Smooth muscle cell (in vitro differentiated cells): ENCODE results near the gene VSTM4. TPM values are rescaled to one million over a fixed set of nuclear protein-coding genes. Genes with fewer than 3 reads are reported as not detected.

Experiments
- DNase-seq: peaks from one replicate; lab custom pipeline; 2025; ENCODE audit not compliant: unreplicated experiment; lab: John Stamatoyannopoulos, UW
- H2AFZ ChIP-seq: fragments of 200-600 bp; sonication (generic); 2 replicates; pipeline ENCODE4 v1.6.0; 2016; ENCODE audit warnings: antibody characterized with exemption, low read depth, mild to moderate bottlenecking
- H3F3A ChIP-seq: fragments of 200-600 bp; sonication (generic); 2 replicates; pipeline ENCODE4 v1.6.0; 2017; ENCODE audit warnings: antibody characterized with exemption, low read depth
- H3K27ac ChIP-seq: fragments of 200-600 bp; sonication (generic); 2 replicates; pipeline ENCODE4 v1.5.1; 2016; ENCODE audit warnings: low read depth, mild to moderate bottlenecking
- H3K27me3 ChIP-seq: fragments of 200-600 bp; sonication (generic); 2 replicates; pipeline ENCODE4 v1.6.1; 2016; ENCODE audit warnings: low read depth, mild to moderate bottlenecking
- H3K36me3 ChIP-seq: fragments of 200-600 bp; sonication (generic); 2 replicates; pipeline ENCODE4 v1.5.1; 2016; ENCODE audit warnings: low read depth
- H3K4me1 ChIP-seq: fragments of 200-600 bp; sonication (generic); 2 replicates; pipeline ENCODE4 v1.5.1; 2016; ENCODE audit warnings: low read depth
- H3K4me2 ChIP-seq: fragments of 200-600 bp; sonication (generic); 2 replicates; pipeline ENCODE4 v1.6.0; 2016; ENCODE audit warnings: mild to moderate bottlenecking
- H3K4me3 ChIP-seq: fragments of 200-600 bp; sonication (generic); 2 replicates; pipeline ENCODE4 v1.5.1; 2016; ENCODE audit warnings: mild to moderate bottlenecking
- H3K79me2 ChIP-seq: fragments of 200-600 bp; sonication (generic); 2 replicates; pipeline ENCODE4 v1.6.0; 2016; ENCODE audit warnings: low read depth, mild to moderate bottlenecking
- H3K9ac ChIP-seq: fragments of 200-600 bp; sonication (generic); 2 replicates; pipeline ENCODE4 v1.6.0; 2016; ENCODE audit warnings: low read depth
- H3K9me3 ChIP-seq: fragments of 200-600 bp; sonication (generic); replicated peaks from 2 replicates; pipeline ENCODE4 v1.5.1; 2016; ENCODE audit warnings: low read depth
- H4K20me1 ChIP-seq: fragments of 200-600 bp; sonication (generic); 2 replicates; pipeline ENCODE4 v1.6.0; 2016; ENCODE audit warnings: low read depth
- CTCF ChIP-seq: fragments of 200-600 bp; sonication (generic); IDR thresholded peaks from 2 replicates; pipeline ENCODE4 v1.5.1; 2017; ENCODE audit warnings: borderline replicate concordance, mild to moderate bottlenecking, antibody characterized with exemption; ENCODE audit not compliant: insufficient read depth, poor library complexity, severe bottlenecking
- WGBS: methylation state at CpG from one replicate; pipeline ENCODE4 v1.1.7; 2016; ENCODE audit warnings: low lambda C conversion rate; 5-methylcytosine and 5-hydroxymethylcytosine counted together
- polyA plus RNA-seq: library from polyadenylated mRNA; unstranded; fragments of >200 nt; fragmentation: Nextera tagmentation; extraction: Ambion mirVana; gene quantifications from 2 replicates; pipeline ENCODE4 v1.2.1, GENCODE V29; 2016
- total RNA-seq: library from RNA; depleted of rRNA; stranded (reverse); fragments of >200 nt; gene quantifications from 2 replicates; pipeline ENCODE4 v1.2.3, GENCODE V29; 2014

The VSTM4 gene
- total and polyA plus RNA-seq, 2 experiments from 2014 or later = 5.1 to 7.7 TPM

- Histone ChIP-seq H3K4me1 (no peaks in the 10 kb centered on the region), H3K27ac (no peak overlapping the region), H3K9ac (no peak overlapping the region), H4K20me1 (no peaks in the 10 kb centered on the region), H3K79me2 (no peaks in the 10 kb centered on the region), H3K27me3 (no peaks in the 10 kb centered on the region), H3K4me2 (no peak overlapping the region), H3F3A (no peaks in the 10 kb centered on the region), H3K4me3 (no peak overlapping the region), H3K9me3 (no peaks in the 10 kb centered on the region), H2AFZ (no peak overlapping the region), H3K36me3 (no peaks in the 10 kb centered on the region)
- no peak for DNase-seq
- 81% methylated on average over 5 of the region's 5 CpGs for WGBS
- no peak for TF ChIP-seq CTCF
These were observed 108.2 kb downstream of the VSTM4 start for GRCh38 chr10:49007129-49007528.

- Histone ChIP-seq H3K36me3 (no peaks in the 10 kb centered on the region), H3K9me3 (no peaks in the 10 kb centered on the region), H3K4me2 (no peak overlapping the region), H3F3A (no peaks in the 10 kb centered on the region), H4K20me1 (no peaks in the 10 kb centered on the region), H2AFZ (no peak overlapping the region), H3K27ac (no peak overlapping the region), H3K9ac (no peak overlapping the region), H3K4me3 (no peak overlapping the region), H3K4me1 (no peaks in the 10 kb centered on the region), H3K27me3 (no peaks in the 10 kb centered on the region), H3K79me2 (no peaks in the 10 kb centered on the region)
- no peak for TF ChIP-seq CTCF
- 87% methylated on average over 5 of the region's 5 CpGs for WGBS
- no peak for DNase-seq
These were observed 110.1 kb downstream of the VSTM4 start for GRCh38 chr10:49005270-49005669.

GRCh38 chr10:49001870-49002672 is 113.3 kb downstream of the VSTM4 start:
- no peaks in the 10 kb centered on the region for H3K4me1 ChIP-seq
- no peaks in the 10 kb centered on the region for H3K79me2 ChIP-seq
- no peak for DNase-seq
- peaks cover 9% of the 10 kb centered on the region for H3K27me3 ChIP-seq
- no peak overlapping the region for H3K4me3 ChIP-seq
- 80% methylated on average over 17 of the region's 17 CpGs for WGBS
- no peak overlapping the region for H3K4me2 ChIP-seq
- H3K27ac ChIP-seq = no peak overlapping the region
- no peaks in the 10 kb centered on the region for H3F3A ChIP-seq
- H3K9me3 ChIP-seq = no peaks in the 10 kb centered on the region
- TF ChIP-seq CTCF = no peak
- no peak overlapping the region for H2AFZ ChIP-seq
- no peaks in the 10 kb centered on the region for H4K20me1 ChIP-seq
- no peak overlapping the region for H3K9ac ChIP-seq
- no peaks in the 10 kb centered on the region for H3K36me3 ChIP-seq

- H3K4me1 ChIP-seq = no peaks in the 10 kb centered on the region
- H3F3A ChIP-seq = no peaks in the 10 kb centered on the region
- TF ChIP-seq CTCF = no peak
- DNase-seq = no peak
- H3K79me2 ChIP-seq = no peaks in the 10 kb centered on the region
- H3K27ac ChIP-seq = no peak overlapping the region
- no peak overlapping the region for H2AFZ ChIP-seq
- peaks cover 9% of the 10 kb centered on the region for H3K27me3 ChIP-seq
- WGBS = 57% methylated on average over 7 of the region's 9 CpGs
- no peaks in the 10 kb centered on the region for H4K20me1 ChIP-seq
- H3K9me3 ChIP-seq = no peaks in the 10 kb centered on the region
- no peak overlapping the region for H3K4me2 ChIP-seq
- no peaks in the 10 kb centered on the region for H3K36me3 ChIP-seq
- no peak overlapping the region for H3K4me3 ChIP-seq
- no peak overlapping the region for H3K9ac ChIP-seq
These were observed 113.9 kb downstream of the VSTM4 start for GRCh38 chr10:49001402-49001801.
